BJ (cell line): ENCODE results near the gene RBMS3. TPM values are rescaled to one million over a fixed set of nuclear protein-coding genes. Genes with fewer than 3 reads are reported as not detected.
A peak's percentile ranks its signal among the peaks of the same experiment; 100 is the strongest.

Experiments
- CTCF ChIA-PET: fragments of 350-600 bp; formaldehyde crosslinking; extraction: SDS; loops from one replicate; lab custom pipeline; 2021; ENCODE audit warnings: antibody characterized with exemption, inconsistent platforms; lab: Yijun Ruan, JAX
- POLR2A ChIA-PET: fragments of 300-600 bp; sonication (Branson Sonifier 250); formaldehyde crosslinking; extraction: SDS; loops from one replicate; lab custom pipeline; 2021; ENCODE audit warnings: antibody characterized with exemption; lab: Charles Lee
- DNase-seq: peaks from one replicate; pipeline ENCODE4 v3.0.0-alpha.2; 2011; ENCODE audit warnings: low read depth
- H3K27me3 ChIP-seq: 2 replicates; pipeline ENCODE4 v1.6.0; 2011; ENCODE audit warnings: low read length; ENCODE audit not compliant: control insufficient read depth, insufficient read depth
- H3K36me3 ChIP-seq: 2 replicates; pipeline ENCODE4 v1.5.1; 2011; ENCODE audit warnings: low read length; ENCODE audit not compliant: control insufficient read depth, insufficient read depth
- H3K4me3 ChIP-seq: 2 replicates; pipeline ENCODE4 v1.5.1; 2011; ENCODE audit warnings: low read depth, mild to moderate bottlenecking, control low read depth, low read length
- polyA plus RNA-seq: library from polyadenylated mRNA; depleted of rRNA; stranded (reverse); fragments of >200 nt; gene quantifications from 2 replicates; pipeline ENCODE4 v1.2.3, GENCODE V29; 2011
- TF ChIP-seq, protein P1 (sequence below): IDR thresholded peaks from 2 replicates; pipeline ENCODE4 v1.5.1; 2011; ENCODE audit warnings: low read depth, mild to moderate bottlenecking, control low read depth, inconsistent platforms, low read length, moderate library complexity; ENCODE audit not compliant: insufficient read depth

The RBMS3 gene
- polyA plus RNA-seq, 1 experiment, result 14.5 TPM

DNA sequence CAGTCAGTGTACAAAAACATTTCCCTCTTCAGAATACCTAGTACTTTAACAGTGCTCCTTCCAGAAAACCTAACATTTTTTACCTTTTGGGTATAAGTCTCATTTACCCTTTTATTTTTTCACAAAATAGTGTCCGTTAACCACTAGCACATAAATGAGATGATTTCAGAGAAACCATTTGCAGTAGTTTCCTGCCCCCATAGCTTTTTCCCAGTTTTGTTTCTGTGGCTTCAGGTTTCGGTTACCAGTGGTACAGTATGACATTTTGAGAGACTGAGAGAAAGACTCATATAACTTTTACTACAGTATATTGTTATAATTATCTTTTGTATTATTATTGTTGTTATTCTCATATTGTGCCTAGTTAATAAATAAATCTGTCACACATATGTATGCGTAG, 6.2 kb upstream of the RBMS3 start:
- Histone ChIP-seq H3K27me3 (no peaks in the 10 kb centered on the region), H3K4me3 (no peak overlapping the region), H3K36me3 (no peaks in the 10 kb centered on the region; the same call in 1 of the 2 replicates)
- ChIA-PET POLR2A (no interaction called here), CTCF (no interaction called here)
- no peak for DNase-seq
- TF ChIP-seq, protein P1, sequence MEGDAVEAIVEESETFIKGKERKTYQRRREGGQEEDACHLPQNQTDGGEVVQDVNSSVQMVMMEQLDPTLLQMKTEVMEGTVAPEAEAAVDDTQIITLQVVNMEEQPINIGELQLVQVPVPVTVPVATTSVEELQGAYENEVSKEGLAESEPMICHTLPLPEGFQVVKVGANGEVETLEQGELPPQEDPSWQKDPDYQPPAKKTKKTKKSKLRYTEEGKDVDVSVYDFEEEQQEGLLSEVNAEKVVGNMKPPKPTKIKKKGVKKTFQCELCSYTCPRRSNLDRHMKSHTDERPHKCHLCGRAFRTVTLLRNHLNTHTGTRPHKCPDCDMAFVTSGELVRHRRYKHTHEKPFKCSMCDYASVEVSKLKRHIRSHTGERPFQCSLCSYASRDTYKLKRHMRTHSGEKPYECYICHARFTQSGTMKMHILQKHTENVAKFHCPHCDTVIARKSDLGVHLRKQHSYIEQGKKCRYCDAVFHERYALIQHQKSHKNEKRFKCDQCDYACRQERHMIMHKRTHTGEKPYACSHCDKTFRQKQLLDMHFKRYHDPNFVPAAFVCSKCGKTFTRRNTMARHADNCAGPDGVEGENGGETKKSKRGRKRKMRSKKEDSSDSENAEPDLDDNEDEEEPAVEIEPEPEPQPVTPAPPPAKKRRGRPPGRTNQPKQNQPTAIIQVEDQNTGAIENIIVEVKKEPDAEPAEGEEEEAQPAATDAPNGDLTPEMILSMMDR, result no peak

DNA sequence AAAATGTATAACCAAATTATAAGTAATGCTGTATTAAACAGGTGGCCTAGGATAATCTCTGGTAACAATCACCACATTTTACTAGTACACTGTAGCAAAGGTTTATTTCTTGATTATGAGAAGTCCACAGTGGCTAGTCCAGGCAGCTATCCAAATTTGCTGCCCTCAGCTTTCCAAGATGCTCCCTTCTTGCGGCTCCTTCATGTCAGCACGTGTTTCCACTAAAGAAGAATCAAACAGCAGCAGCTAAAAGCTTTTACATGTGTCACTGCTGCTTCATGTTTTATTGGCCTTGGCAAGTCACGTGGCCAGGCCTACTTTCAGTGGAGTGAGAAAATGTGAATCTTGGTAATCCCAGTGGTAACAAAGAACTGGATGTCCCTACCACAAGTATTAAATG, 5.6 kb upstream of the RBMS3 start:
- ChIA-PET POLR2A (no interaction called here), CTCF (interaction anchor here (0.5 kb wide), 1 partner anchor 24 kb away, joined by 3 read pairs; no protein-coding TSS in a partner anchor)
- DNase-seq, result peak; percentile 44
- no peak overlapping the region for H3K4me3 ChIP-seq
- no peaks in the 10 kb centered on the region; the same call in 1 of the 2 replicates for H3K36me3 ChIP-seq
- H3K27me3 ChIP-seq, result no peaks in the 10 kb centered on the region
- TF ChIP-seq, protein P1, result no peak

DNA sequence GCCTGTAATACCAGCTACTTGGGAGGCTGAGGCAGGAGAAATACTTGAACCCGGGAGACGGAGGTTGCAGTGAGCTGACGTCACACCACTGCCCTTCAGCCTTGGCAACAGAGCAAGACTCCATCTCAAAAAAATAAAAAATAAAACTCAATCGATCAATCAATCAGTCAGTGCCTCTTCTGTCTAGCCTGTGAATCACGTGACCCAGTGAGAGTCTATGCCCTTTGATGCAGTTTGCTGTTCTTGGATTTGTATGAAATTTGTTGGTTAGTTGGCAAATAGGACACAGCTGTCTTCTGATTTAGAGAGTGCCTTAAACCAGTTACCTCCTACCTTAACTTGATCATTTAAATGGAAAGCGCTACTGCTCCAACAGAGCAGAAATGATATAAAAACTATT, 3.6 kb upstream of the RBMS3 start:
- TF ChIP-seq, protein P1, result no peak
- no peak overlapping the region for H3K4me3 ChIP-seq
- no peaks in the 10 kb centered on the region for H3K36me3 ChIP-seq
- no peak for DNase-seq
- H3K27me3 ChIP-seq, result no peaks in the 10 kb centered on the region
- POLR2A ChIA-PET, result no interaction called here
- CTCF ChIA-PET, result no interaction called here

DNA sequence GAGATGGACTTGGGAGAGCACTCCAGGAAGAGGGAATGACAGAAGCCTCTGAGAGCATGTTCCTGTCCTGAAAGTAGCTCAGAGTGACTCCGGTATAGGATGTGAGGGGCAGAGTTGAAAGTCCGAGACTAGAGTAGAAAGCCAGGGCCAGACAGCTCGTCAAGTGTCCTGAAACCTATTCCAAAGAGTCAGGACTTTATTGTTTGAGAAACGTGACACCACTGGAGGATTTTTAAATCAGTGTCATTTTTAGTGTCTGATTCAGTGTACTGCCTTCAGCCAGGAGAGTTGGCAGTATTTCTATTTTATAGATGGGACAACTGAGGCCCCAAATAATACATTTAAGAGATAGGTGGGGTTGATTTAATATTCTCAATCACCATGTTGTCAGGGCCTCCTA, 1.6 kb upstream of the RBMS3 start:
- ChIA-PET POLR2A (interaction anchor here (0.6 kb wide), 1 partner anchor 20 kb away, joined by 3 read pairs; no protein-coding TSS in a partner anchor), CTCF (interaction anchor here (1.1 kb wide), 1 partner anchor 485 kb away, joined by 3 read pairs; no protein-coding TSS in a partner anchor)
- H3K36me3 ChIP-seq, result no peaks in the 10 kb centered on the region
- no peak overlapping the region for H3K4me3 ChIP-seq
- TF ChIP-seq, protein P1, result no peak
- DNase-seq, result no peak
- H3K27me3 ChIP-seq, result no peaks in the 10 kb centered on the region

DNA sequence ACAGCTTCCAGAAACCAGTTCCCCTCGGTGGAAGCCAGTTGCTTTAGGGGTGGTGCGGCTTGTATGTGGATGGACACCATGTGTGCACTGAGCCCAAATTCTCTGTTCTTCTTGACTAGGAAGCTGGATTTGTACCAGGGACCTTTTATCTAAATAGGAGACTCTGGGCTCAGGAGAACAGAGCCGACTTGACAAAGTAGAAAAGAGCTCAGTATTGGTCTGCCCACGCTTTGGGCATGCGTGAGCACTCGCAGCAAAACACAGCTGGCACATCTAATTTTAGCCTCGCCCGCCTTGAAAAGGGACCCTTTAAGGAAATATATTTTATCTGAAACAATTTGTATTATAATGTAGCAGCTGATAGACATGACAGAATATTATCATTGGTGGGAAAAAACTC, 1.1 kb upstream of the RBMS3 start:
- Histone ChIP-seq H3K27me3 (no peaks in the 10 kb centered on the region), H3K36me3 (no peaks in the 10 kb centered on the region), H3K4me3 (no peak overlapping the region)
- TF ChIP-seq, protein P1, result no peak
- CTCF ChIA-PET, result interaction anchor here (1.1 kb wide), 2 partner anchors 35 to 485 kb away, joined by 3 read pairs; no protein-coding TSS in a partner anchor
- no peak for DNase-seq
- POLR2A ChIA-PET, result interaction anchor here (0.6 kb wide), 2 partner anchors 20 to 234 kb away, joined by 3 read pairs; no protein-coding TSS in a partner anchor
